ENCODE results near the gene ATXN7L1.

GRCh38 chr7:105707381-105707780 lies 169.0 kb downstream of the ATXN7L1 start:
- TF ChIP-seq ZBTB7A (CRISPR knock-in tag; IDR thresholded peaks at IDR 0.05): no peak
- TF ChIP-seq, protein P1, sequence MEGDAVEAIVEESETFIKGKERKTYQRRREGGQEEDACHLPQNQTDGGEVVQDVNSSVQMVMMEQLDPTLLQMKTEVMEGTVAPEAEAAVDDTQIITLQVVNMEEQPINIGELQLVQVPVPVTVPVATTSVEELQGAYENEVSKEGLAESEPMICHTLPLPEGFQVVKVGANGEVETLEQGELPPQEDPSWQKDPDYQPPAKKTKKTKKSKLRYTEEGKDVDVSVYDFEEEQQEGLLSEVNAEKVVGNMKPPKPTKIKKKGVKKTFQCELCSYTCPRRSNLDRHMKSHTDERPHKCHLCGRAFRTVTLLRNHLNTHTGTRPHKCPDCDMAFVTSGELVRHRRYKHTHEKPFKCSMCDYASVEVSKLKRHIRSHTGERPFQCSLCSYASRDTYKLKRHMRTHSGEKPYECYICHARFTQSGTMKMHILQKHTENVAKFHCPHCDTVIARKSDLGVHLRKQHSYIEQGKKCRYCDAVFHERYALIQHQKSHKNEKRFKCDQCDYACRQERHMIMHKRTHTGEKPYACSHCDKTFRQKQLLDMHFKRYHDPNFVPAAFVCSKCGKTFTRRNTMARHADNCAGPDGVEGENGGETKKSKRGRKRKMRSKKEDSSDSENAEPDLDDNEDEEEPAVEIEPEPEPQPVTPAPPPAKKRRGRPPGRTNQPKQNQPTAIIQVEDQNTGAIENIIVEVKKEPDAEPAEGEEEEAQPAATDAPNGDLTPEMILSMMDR (CRISPR knock-in tag; IDR thresholded peaks at IDR 0.05): no peak
- TF ChIP-seq EZH2 (conservative IDR thresholded peaks at IDR 0.05; ENCODE audit: low read depth, low read length): no peak
- TF ChIP-seq FOXM1 (CRISPR knock-in tag; IDR thresholded peaks at IDR 0.05): no peak
- no peak for TF ChIP-seq YY1 (IDR thresholded peaks at IDR 0.05; ENCODE audit: insufficient read depth, insufficient replicate concordance, low read depth, low read length)
- TF ChIP-seq ERF (CRISPR knock-in tag; IDR thresholded peaks at IDR 0.05): no peak
- TF ChIP-seq TCF12 (IDR thresholded peaks at IDR 0.05): no peak
- TF ChIP-seq TCF12 (CRISPR knock-in tag; IDR thresholded peaks at IDR 0.05): no peak
- TF ChIP-seq E2F1 (CRISPR knock-in tag; IDR thresholded peaks at IDR 0.05): no peak
- TF ChIP-seq ZMYM3 (CRISPR knock-in tag; IDR thresholded peaks at IDR 0.05): no peak
- TF ChIP-seq, protein P2, sequence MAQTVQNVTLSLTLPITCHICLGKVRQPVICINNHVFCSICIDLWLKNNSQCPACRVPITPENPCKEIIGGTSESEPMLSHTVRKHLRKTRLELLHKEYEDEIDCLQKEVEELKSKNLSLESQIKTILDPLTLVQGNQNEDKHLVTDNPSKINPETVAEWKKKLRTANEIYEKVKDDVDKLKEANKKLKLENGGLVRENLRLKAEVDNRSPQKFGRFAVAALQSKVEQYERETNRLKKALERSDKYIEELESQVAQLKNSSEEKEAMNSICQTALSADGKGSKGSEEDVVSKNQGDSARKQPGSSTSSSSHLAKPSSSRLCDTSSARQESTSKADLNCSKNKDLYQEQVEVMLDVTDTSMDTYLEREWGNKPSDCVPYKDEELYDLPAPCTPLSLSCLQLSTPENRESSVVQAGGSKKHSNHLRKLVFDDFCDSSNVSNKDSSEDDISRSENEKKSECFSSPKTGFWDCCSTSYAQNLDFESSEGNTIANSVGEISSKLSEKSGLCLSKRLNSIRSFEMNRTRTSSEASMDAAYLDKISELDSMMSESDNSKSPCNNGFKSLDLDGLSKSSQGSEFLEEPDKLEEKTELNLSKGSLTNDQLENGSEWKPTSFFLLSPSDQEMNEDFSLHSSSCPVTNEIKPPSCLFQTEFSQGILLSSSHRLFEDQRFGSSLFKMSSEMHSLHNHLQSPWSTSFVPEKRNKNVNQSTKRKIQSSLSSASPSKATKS (CRISPR knock-in tag; IDR thresholded peaks at IDR 0.05): no peak
- TF ChIP-seq FOSL2 (CRISPR knock-in tag; IDR thresholded peaks at IDR 0.05): no peak
- TF ChIP-seq TBL1XR1 (IDR thresholded peaks at IDR 0.05; ENCODE audit: borderline replicate concordance, low read length, partially characterized antibody): no peak
- TF ChIP-seq JUN (CRISPR knock-in tag; IDR thresholded peaks at IDR 0.05): no peak
